Right forelimb (tissue), 1 donor: ENCODE measurements around the gene MRPL1.
"Not testable (repeated sequence)": the region's sequence is repeated elsewhere in the genome, so short reads cannot be mapped to it uniquely, and the experiment has no call there.

ENCODE experiments used
- DNase-seq: peaks from one replicate; pipeline ENCODE4 v3.0.0-alpha.2; 2018

MRPL1 gene

DNA sequence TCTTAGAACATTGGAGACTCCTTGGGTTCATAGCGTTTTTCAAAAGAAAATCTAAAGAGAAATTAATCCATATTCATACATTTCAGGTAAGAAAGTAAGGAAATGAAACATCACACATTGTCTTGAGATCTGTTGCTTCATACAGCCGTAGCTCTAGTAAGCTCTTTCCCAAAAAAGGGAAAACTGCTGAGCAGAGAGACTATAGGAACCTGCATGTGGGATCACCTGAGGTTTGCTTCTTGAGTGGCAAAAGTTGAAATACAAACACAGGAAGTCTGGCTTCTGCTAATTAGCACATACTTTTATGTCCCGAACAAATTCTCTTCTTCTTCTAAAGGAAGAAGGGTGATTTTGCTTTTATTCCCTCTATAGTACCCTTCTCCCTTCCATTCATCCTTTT is 57.7 kb downstream of the MRPL1 start:
- no peak for DNase-seq

DNA sequence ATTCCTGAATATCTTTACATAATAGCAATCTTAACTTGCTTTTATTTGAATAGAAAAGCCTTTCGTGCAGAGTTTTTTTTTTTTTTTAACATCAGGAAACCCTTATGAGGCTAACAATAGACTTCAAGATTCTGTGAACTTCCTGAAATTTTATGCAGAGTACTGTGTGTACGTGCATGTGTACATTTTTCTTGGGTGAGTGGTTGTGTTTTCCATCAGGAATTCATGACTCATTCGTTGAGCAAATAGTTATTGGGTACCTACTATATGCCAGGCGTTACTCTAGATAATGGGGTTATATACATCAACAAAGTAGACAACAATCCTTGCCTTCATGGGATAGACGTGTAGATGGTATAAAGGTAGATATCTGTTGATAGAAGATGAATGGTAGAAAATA is 59.1 kb downstream of the MRPL1 start:
- DNase-seq: no peak

DNA sequence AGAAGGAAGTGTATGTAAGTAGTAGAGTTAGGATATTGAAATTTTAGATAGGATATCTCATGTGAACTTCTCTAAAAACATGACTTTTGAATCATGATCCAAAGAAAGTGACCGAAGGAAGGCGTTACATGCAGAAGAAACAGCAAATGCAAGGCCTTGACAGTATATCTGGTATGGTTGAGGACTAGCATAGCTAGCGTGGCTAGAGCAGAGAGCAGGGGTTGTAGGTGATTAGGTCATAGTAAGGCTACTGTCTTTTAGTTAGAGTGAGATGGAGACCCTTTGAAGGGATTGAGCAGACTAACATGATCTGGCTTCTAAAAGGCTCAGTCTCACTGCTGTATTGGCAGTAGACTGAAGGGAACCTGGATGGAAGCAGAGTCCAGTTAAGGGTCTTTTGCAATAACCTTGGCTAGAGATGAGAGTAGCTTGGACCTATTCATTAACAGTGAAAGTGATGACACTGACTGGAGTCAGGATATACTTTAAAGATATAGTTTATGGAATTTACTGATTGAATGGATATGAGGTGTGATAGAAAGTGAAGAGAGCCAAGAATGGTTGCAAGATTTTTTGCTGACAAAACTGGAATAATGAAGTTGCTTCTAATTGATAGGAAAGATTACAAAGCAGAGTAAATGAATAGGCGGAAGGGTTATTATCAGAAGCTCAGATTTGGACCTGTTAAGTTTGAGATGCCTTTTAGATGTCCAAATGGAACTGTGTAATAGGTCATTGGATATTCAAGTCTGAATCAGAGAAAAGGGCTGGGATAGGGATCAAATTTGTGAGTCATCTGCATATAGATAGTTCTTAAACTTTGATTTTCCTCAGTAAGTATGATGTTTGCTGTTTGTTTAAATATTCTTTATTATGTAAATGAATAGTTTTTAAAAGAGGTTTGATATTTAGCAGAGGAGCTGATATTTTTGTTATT is 59.8 kb downstream of the MRPL1 start:
- DNase-seq: no peak

DNA sequence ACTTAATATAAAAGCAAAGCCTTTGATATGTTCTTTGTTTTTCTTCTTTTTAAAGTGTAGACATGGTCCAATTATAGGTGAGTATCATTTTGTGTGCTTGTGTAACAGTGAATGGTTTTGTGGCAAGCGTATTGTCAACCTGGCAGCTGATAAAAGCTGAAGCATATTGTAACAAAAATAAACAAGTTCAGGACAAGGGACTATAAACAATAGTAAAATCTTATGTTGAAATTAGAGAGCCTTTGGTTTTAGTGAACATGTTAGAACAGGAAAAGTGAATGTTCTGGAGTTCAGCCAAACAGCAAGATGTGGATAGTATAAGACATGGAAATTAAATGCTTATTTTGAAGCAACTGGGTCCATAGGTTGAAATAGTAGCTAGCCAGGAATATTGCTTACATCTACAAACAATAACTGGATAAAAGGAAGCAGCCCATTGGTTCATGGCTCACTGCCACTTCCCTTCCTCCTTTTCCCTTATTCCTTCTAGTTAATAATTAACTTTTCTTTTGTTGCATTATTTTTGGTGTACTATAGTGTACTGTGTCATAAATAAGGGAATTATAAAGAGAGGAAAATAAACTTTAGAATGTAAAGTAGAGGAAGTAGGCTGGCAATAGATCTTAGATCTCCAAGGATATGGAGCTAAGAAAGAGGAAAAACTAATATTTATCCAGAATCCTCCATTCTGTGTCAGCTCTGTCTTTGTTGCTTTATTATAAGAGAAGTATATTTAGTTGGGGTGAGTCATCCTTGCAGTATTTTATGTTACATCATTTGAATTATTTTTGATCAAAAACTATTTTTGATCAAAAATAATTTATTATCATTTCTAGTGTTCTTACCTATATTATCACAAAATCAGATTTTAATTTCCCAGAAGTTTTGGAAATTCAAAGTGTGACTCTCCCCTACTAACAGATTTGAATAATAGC is 65.6 kb downstream of the MRPL1 start:
- no peak for DNase-seq

DNA sequence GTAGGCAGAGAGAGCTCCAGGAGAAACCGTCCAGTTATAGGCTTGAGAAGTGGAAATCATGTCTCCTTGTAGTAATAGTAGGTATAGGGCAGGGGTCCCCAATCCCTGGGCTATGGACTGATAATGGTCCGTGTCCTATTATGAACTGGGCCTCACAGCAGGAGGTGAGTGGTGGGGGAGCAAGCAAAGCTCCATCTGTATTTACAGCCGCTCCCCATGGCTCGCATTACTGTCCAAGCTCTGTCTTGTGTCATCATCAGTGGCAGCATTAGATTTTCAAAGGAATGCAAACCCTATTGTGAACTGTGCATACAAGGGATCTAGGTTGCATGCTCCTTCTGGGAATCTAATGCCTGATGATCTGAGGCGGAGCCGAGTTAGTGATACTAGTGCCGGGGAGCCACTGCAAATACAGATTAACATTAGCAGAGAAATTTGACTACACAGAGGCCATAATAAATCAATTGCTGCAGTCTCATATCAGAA is 67.6 kb downstream of the MRPL1 start:
- no peak for DNase-seq

DNA sequence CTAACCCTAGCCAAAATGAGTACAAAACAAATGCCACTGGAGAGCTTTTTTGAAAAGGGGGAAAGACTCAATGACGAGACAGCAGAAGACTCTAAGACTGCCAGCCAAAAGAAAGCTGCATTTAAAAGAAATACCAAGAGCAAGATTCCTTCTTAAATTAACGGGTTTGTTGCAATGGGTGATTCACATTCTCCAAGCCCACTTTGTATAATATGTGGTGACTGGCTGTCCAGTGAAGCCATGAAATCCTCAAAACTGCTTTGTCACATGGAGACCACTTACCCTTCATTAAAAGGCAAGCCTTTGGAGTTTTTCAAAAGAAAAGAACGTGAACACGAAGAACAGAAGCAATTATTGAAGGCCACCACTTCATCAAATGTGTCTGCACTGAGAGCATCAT is 68.2 kb downstream of the MRPL1 start:
- no peak for DNase-seq

DNA sequence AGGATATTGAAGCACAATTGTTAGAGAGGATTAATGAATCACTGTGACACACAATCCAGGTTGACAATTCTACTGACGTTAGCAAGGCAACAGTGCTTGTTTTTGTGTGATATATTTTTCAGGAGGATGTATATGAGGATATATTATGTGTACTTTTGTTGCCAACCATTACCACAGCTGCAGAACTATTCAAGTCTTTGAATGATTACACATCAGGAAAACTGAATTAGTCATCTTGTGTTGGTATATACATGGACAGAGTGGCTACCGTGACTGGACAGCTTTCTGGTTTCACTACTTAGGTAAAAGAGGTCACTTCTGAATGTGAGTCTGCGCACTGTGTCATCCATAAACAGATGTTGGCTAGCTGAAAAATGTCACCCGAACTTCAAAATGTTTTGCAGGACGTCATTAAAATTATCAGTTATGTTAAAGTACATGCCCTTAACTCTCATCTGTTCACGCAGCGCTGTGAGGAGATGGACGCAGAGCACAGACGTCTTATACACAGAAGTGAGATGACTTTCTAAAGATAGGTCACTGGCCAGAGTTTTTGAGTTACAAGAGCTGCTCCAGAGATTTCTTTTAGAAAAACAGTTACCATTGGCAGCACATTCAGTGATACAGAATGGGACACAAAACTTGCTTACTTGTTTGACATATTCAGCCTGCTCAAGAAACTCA is 69.0 kb downstream of the MRPL1 start:
- no peak for DNase-seq

DNA sequence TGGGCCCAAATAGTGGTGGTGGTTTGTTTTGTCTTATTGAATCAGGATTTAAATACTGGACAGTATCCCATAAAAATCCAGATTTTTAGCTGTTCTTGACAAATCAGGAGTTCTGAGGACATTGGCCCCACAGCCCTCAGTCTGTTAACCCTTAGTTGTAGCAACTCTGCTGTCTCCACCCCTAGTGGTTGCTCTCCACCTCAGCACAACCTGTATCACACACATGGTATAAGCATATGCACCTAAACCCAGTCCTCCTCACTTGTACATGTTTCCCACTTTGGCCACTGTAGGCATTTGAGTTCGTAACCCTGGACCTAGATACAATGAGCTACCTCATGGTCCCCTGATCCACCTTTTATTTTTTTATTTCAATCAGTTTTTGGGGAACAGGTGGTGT is 75.9 kb downstream of the MRPL1 start:
- DNase-seq: no peak

DNA sequence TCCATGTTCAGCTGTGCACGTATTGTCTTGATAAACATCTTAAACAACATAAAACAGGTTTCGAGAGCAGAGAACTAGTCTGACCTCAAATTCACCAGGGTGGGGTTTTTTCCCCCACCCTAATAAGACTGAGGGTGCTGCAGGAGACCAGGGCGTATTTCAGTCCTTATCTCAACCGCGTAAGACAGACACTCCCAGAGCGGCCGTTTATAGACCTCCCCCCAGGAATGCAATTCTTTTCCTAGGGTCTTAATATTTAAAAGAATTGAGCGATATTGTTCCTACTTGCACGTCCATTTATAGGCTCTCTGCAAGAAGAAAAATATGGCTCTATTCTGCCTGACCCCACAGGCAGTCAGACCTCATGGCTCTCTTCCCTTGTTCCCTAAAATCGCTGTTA is 83.3 kb downstream of the MRPL1 start:
- DNase-seq: not testable (repeated sequence)

DNA sequence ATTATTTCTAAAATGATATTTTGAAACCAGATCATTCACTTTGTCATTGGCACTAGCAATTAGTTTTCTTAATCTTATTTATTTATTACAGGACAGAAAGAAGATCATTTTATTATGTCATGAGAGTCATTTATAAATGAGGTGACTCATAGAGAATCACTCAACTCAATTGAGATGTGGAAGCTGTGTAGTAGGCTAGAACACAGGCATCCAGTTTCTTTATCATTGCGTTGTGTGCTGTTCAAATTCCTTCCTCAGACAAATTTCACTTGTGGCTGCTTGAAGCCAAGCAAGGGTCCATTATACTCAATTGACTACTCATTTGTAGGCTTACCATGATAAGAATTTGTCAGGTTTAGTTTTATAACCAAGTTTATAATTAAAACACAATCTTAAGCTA is 87.6 kb downstream of the MRPL1 start:
- DNase-seq: no peak

DNA sequence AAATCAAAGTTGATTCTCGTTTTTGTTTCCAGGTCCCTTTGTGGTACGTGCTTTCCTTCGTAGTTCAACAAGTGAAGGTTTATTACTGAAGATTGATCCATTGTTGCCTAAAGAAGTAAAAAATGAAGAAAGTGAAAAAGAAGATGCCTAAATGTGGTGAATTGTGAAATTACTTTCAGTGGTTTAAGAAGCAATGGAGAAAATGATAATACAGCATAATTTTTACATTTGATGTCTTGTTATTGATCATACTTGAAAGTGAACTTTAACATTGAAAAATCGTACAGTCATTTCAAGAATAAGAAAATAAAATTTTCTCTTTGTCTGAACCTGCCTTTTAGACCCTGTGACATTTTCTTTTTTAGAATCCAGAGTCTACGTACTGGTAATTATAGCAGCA is 89.8 kb downstream of the MRPL1 start:
- DNase-seq: no peak

DNA sequence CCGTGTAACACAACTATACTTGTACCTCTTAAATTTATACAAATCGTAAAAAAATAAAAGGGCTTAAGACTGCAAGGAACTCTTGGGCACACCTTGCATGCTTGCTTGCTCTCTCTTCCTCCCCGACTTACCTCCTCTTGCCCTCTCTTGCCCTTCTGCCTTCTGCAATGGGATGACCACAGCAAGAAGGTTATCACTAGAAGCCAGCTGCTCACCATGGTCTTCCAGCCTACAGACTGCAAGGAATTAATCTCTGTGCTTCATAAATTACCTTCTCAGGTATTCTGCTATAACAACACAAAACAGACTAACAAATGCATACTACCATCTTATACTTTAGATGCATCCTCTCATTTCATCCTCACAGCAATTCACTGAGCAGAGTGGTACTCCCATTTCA is 92.1 kb downstream of the MRPL1 start:
- DNase-seq: no peak

DNA sequence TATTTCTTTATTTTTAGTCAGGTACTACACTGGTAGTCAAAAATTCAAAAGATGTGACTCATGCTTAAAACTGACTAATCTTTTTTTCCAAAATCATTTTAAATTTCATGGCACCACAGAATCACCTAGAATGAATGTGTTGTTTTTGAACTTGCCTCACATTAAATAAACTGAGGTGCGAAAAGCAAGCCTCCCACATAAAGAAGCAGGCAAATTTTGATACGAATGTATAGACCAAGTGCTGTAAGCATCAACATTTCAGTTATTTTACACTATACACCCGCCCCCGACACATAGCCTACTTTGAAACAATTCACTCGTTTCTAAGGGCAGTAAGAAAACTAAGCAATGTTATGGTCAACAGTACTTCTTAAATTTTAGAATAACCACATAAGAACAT is 94.3 kb downstream of the MRPL1 start:
- no peak for DNase-seq

DNA sequence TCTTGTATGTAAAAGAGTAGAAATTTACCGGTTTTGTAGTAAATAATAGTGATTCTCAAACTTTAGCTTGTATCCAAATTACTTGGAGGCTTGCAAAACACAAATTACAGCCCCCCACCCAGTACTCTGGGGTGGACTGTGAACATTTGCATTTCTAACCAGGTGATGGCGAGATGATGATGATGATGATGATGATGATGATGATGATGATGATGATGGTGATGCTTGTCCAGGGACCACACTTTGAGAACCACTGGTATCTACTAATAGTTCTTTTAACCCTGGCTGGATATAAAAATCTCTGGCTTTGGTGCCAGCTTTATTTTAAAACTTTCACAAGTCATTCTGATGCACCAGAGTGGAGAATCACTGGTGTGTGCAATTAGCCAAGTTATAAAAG is 96.3 kb downstream of the MRPL1 start:
- DNase-seq: no peak

DNA sequence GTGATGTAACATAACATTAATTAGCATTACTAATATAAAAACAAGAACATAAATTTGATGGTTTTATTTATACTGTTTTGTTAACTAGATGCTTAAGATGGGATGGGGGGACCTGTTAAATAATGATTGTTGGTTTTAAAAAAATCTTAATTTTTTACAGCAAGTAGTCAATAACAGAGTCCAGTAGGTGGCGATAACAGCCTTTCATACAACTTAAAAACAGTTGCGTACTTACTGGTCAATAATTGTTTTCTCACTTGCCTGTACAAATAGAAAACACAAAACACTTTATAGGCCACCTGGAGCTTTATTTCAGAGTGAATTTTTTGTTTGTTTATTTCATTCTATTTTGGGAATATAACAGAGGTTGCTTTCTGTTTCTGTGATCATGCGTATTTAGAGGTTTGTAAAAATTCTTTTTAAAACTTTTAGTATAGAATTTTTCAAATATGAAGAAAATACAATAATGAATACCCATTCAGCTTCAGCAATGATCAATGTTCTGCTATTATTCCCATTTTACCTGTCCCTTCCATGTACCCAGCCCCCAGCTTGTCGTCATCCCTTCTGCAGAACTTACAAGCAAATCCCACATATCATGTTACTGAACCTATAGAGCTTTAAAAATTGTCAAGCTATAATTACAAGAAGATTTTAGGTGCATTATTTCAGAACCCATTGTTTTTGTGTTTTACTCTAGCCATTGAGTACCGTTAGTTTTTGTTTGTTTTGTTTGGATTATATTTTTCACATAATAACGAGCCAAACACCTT is 97.1 kb downstream of the MRPL1 start:
- DNase-seq: no peak

DNA sequence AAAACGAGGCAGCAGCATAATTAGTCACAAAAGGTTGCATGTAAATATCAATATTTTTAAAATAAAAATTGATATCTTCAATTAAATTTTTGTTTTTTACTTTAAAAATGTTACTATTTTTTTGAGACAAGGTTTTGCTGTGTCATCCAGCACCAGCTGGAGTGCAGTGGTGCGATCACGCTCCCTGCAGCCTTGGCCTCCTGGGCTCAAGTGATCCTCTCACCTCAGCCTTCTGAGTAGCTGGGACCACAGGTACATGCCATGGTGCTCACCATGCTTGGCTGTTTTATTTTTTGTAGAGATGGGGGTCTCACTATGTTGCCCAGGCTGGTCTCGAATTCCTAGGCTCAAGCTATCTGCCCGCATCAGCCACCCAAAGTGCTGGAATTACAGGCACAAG is 97.7 kb downstream of the MRPL1 start:
- DNase-seq: no peak

DNA sequence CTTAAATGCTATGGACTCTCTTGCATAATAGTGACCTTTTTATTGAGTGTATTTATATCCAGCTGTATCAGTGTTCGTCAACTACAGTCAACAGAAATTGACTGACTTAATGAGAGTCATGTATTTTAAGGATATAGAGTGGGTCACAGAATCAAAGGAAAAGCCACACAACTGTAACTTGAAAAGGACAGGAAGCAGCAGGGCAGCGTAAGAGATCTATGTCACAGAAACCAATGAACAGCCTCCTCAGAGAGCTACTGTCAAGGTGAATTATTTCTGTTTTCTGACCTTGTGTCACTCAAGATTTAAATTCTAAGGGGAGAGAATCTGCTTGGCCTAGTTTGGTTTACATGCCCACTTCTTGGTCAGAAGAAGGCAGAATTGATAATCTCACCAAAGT is 100.4 kb downstream of the MRPL1 start:
- DNase-seq: no peak

DNA sequence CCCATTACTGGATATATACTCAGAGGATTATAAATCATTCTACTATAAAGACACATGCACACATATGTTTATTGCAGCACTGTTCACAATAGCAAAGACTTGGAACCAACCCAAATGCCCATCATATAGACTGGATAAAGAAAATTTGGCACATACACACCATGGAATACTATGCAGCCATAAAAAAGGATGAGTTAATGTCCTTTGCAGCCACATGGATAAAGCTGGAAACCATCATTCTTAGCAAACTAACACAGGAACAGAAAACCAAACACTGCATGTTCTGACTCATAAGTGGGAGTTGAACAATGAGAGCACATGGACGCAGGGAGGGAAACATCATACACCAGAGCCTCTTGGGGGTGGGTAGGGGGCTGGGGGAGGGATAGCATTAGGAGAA is 111.0 kb downstream of the MRPL1 start:
- not testable (repeated sequence) for DNase-seq

DNA sequence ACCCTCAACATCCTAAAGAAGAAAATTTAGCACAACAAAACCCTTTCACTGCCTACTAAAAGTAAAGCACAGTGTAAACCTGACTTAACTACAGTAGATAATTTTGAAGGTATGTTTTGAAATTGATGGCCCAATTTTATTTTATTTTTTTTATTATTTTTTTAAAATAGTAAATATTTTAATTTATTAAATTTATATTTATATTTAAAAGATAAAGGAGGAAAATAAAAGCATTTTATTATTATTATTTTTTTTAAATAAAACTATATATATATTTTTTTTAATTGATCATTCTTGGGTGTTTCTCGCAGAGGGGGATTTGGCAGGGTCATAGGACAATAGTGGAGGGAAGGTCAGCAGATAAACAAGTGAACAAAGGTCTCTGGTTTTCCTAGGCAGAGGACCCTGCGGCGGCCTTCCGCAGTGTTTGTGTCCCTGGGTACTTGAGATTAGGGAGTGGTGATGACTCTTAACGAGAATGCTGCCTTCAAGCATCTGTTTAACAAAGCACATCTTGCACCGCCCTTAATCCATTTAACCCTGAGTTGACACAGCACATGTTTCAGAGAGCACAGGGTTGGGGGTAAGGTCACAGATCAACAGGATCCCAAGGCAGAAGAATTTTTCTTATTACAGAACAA is 120.4 kb downstream of the MRPL1 start:
- not testable (repeated sequence) for DNase-seq

DNA sequence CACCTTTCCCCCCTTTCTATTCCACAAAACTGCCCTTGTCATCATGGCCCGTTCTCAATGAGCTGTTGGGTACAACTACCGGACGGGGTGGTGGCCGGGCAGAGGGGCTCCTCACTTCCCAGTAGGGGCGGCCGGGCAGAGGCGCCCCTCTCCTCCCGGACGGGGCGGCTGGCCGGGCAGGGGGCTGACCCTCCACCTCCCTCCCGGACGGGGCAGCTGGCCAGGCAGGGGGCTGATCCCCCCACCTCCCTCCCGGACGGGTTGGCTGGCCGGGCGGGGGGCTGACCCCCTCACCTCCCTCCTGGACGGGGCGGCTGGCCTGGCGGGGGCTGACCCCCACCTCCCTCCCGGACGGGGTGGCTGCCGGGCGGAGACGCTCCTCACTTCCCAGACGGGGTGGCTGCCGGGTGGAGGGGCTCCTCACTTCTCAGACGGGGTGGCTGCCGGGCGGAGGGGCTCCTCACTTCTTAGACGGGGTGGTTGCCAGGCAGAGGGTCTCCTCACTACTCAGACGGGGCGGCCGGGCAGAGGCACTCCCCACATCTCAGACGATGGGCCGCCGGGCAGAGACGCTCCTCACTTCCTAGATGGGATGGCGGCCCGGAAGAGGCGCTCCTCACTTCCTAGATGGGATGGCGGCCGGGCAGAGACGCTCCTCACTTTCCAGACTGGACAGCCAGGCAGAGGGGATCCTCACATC is 121.1 kb downstream of the MRPL1 start:
- DNase-seq: not testable (repeated sequence)

DNA sequence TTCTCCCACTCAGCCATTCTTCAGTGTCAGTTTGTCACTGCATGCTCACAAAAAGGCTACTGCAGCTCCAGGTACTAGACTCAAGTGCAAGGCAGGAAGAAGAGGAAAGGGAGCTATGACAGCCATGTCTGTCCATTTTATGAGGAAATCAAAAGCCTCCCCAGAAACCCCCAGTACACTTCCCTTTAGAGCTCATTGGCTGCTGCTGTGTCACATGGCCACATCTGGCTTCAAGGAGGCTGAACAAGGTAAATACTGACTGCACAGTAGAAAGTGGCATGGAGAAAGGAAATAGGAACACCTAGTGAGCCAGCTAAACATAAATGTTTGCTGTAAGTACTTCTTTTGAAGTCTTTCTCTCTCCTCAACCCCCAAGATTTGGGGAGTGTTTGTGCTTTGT is 127.3 kb downstream of the MRPL1 start:
- DNase-seq: no peak
